GOT3 (cell line): ENCODE data around the gene SNUPN.

Experiments used
- DNase-seq: peaks from one replicate; lab custom pipeline; 2025; ENCODE audit warnings: mixed read lengths; lab: John Stamatoyannopoulos, UW

Gene SNUPN

DNA sequence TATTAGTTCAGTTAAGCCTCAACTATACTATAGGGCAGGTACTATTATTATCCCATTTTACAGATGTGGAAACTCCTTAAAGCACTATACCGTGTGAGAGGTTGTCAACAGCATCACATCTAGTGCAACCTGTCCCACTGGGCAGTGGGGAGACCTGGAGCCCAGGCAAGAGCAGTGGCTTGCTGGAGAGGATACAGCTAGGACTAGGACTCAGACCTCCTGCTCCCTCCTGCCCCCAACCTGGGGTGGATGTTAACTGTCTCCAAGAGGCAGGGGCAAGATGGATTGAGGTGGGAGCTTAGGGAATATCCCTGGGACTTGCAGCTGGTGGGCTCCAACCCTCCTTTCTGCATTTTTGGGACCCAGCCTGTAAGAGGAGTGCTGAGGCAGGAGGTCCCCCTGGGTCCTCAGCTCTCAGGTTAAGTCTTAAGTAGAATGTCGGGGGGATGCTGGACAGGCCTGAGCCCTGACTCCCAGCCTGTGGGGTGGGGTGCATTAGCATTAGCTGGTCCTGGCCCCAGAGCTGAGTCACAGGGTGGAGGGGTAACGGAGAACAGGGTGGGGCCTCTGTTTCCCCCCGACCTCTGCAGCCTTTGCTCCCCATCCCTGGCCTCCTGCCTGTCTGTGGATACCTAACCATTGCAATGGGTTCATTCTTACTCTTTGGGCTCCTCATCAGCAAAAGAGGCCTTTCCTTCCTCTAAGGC is 28.8 kb upstream of the SNUPN start:
- no peak for DNase-seq

DNA sequence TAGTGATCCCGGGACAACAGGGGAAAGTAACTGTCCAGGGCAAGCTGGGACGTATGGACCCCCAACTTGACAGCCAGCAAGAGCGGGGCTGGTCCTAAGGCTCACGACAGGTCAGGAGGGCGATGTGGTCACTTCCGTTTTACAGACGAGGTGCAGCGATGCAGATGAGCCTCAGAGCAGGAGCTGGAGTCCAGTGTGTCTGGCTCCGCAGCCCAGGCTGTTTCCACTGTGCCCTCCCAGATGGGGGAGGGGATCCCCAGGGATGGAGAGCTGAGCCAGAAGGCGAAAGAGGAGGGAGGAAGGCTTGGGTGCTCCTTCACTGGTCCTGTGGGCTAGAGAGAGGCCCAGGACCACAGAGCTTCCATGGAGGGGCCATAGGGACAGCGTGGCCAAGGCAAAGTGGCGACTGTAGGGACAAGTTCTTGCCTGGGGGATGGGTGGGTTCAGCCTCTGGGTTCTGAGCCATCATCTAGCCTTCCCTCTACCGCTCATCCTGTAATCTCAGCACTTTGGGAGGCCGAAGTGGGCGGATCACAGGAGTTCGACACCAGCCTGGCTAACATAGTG is 27.9 kb upstream of the SNUPN start:
- no peak for DNase-seq

DNA sequence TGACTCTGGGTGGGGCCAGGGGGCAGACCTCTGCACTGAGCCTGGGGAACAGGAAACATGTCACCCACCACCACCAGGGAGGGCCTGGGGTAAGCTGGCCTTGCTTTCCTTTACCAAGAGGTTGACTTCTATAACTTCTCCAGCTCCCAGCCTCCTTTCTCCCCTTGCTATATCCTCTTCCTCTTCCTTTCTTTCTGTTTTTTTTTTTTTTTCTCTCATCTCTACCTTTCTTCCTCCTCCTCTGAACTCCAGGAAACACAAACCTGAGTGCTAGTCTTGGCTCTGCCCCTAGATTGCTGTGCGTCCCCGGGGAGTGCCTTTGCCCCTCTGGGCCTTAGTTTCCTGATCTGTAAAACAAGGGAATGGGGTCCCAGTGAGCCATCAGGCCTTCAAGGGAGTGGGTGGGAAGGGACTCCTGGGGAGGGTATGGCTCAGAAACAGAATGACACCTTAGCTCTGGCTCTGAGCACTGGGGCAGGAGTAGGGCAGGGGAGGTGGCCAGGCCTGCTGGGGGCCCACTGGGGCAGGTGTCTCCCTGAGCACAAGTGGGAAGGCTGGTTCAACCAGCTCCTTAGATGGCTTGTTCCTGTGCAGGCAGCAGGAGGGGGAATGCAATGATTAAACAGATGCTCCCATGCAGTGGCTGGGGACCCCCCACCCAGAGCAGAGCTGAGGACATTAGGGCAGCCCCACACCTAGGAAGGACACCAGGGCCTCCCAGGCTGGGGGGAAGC is 26.5 kb upstream of the SNUPN start:
- no peak for DNase-seq

DNA sequence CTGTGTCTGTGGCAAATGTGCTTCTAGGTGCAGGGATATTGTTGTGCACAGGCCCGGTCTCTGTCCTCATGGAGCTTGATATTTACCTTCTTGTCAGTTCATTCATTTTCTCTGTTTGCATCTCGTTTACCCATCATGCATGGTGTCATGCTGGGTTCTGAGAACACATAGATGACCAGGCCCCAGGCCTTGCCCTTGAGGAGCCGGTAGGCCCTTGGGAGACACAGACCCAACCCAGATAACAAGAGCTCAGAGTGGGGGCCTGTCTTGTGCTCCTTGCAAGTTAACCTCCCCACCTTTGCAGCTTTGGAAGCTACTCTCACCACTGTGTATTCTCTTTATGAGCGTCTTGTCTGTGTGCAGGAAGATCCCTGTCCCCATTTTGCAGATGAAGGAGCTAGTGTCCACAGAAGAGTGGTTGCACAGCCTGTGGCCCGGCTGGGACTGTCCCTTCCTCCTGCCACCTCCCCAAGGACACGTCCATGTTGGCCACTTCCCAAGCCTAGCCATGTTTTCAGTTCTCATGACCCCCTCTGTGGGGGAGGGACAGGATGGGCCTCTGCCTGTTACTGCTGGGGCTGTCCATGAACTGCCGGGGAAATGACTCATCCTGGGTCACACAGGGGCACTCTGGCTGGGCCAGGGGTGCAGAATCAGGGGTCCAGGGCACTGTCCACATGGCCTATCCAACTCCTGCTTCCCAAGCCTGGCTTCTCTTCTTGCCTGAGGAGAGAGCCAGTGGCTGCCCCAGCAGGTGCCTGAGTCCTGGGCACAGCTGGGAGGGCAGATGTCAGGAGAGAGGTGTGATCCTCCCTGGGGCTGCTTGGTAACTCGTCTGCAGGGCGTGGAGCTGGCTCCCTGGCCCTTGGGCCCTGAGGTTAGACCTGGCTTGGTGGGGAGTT is 25.6 kb upstream of the SNUPN start:
- no peak for DNase-seq

DNA sequence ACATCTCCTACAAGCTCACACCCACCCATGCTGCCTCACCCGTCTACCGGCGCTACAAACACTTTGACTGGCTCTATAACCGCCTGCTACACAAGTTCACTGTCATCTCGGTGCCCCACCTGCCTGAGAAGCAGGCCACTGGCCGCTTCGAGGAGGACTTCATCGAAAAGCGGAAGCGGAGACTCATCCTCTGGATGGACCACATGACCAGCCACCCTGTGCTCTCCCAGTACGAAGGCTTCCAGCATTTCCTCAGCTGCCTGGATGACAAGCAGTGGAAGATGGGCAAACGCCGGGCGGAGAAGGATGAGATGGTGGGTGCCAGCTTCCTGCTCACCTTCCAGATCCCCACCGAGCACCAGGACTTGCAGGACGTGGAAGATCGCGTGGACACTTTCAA is 24.3 kb upstream of the SNUPN start:
- DNase-seq, result no peak

DNA sequence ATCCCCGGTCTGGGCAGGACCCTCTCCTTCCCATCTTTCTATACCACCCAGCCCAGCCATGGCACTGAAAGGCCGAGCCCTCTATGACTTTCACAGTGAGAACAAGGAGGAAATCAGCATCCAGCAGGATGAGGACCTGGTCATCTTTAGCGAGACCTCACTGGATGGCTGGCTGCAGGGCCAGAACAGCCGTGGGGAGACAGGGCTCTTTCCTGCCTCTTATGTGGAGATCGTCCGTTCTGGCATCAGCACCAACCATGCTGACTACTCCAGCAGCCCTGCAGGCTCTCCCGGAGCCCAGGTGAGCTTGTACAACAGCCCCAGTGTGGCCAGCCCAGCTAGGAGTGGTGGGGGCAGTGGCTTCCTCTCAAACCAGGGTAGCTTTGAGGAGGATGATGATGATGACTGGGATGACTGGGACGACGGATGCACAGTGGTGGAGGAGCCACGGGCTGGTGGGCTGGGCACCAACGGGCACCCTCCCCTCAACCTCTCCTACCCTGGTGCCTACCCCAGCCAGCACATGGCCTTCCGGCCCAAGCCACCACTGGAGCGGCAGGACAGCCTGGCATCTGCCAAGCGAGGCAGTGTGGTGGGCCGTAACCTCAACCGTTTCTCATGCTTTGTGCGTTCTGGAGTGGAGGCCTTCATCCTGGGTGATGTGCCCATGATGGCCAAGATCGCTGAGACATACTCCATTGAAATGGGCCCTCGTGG is 23.7 kb upstream of the SNUPN start:
- no peak for DNase-seq

DNA sequence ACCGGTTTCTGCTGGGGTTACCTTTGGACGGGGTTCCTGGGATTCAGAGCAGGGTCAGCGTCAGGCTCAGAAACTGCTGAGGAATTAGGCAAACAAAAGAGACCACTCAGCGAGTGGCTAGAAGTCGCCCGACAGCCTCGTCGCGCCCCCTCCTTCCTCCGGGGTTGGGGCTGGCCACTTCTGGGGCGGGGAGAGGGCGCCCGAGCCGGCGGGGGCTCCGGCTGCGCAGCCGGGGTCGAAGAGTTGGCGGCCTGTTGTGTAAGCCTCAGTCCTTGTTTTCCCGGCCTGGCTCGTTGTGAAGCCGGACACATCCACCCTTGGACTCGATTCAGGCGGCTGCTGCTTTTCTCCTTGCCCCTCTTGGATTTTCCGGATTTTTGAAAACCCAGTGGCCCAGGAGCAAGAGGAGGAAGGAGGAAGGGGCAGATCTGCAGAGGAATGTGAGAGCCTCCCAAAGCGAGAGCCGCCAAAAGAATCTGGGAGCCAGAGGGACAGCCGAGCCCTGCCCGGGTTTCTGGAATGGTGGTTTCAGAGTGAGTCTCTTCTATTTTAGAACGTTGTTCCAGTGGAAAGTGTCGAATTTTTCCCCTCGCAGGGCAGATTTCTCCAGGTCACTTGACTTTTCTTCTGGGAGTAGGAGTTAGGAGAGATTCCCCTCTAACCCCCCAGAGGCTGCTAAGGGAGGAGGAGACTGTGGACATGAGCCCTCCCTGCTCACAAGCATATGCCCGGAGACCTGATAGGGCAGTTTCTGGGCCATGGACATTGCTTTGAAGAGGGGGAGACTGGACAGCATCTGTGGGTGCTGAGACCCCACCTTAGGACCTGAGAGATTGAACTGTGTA is 22.9 kb upstream of the SNUPN start:
- DNase-seq, result no peak

DNA sequence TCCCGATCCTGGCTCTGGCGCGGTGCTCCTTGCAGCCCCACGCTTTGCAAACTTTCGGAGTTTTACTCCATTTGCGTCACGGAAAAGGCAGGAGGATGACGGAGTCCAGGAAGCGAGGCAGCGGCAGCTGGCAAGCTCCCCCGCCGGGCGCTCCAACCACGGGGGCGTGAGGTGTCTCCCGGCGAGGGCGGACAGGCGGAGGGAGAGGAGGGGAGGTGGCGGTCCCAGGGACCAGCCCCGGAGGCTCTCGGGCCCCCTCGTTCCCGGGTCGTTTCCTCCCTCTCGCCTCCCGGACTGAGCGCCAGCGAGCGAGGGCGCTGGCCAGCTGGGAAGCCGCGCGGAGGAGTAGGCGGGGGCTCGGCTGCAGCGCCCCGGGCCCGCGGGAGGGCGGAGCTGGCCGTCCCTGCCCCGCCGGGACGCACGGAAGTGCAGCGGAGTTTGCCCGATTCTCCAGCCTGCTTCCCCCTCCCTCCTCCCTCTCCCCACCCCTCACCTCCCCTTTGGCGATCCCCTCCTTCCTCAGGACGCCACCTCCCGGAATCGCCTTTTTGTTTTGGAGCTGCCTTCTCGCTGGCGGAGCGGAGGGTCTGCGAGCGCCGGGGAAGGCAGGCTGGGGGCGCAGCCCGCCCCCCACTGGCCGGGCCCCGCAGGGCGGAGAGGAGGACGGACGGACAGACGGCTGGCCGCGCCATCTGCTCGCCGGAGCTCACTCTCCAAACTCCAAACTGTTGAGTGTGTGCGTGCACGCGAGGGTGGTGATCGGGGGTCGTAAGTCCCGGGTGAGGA is 22.0 kb upstream of the SNUPN start, which contains the start of gene SNX33:
Gene SNX33 (plus strand): TSS at position 543 of the 786 bp plus-strand sequence. CDS start 1,191 bp downstream, outside the sequence.
- DNase-seq, result peak; percentile 63

DNA sequence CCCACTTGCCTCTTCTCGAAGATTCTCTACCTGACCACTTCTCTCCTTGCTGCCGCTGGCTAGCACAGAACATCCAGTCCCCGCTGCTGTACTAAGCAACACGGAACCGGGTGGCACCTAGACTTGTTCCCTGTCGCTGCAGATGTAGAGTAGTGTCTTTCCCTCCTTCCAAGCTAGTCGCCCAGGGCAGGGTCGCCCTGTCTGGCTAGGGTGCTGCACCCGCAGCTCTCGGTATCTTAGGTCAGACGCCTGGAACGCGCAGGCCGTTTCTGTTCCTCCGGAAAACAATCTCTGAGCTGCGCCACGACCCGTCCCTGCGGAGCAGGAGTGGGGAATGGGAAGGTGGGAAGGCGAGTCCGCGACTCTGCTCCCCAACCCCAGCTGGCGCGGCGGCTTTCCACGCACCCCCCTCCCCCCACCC is 21.4 kb upstream of the SNUPN start:
- no peak for DNase-seq

DNA sequence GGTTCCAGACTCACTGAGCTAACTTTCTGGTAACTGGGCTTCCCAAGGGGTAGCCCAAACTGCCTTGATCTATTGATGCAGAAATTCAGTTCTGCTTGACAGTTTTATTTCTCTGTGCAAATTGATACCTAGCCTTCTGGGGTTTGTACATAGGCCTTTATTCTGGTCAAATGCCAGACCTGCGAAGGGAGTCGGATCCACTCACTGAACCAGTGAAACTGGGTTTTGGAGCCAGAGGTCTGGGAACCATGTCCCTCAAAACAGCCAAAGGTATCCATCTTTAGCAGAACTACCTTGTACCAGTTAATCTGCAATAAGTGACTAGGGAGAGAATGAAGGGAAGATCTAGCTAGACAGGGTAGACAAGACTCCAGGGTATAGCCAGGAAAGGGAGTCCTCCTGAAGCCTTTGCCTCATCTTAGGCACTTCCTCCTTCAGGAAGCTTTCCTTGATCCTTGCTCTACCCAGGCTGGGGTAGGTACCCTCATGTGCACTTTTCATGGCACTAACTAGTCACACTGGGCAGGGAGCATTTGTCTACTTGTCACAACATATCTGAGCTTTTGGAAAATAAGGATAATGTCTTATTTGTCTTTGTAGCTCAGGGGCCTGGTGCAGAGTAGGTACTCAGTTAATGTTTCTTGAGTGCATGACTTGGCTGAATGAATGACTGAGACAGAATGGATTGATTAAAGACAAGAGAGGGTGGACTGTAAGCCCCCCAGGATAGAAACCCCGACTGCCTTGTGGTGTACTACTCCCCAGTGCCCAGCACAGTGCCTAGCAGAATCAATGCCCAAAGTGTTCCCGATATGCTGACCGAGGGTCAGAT is 20.8 kb upstream of the SNUPN start:
- DNase-seq, result no peak

DNA sequence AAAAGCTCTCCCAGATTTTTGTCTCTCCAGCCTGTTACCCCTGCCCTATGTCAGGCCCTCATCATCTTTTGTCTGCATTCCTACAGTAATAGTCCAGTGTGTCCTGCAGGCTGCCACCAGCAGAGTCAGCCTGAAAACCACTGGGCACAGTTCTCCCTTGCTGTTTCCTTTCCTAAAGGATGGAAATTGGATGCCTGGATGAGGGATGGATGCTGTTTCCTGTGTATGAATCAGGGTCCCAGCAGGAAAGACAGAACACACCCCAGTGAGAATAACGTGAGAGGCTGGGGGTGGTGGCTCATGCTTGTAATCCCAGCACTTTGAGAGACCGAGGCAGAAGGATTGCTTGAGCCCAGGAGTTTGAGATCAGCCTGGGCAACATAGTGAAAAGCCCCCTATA is 18.9 kb upstream of the SNUPN start:
- no peak for DNase-seq

DNA sequence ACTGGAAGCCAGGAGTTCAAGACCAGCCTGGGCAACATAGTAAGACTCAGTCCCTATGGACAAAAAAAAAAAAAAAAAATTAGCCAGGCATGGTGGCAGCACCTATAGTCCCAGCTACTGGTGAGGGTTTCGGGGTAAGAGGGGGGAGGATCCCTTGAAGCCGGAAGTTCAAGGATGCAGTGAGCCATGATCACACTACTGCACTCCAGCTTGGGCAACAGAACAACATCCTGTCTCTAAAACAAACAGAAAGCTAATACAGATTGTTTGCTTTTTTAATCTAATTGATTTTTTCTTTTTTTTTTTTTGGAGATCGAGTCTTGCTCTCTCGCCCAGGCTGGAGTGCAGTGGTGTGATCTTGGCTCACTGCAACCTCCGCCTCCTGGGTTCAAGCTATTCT is 16.1 kb upstream of the SNUPN start:
- no peak for DNase-seq

DNA sequence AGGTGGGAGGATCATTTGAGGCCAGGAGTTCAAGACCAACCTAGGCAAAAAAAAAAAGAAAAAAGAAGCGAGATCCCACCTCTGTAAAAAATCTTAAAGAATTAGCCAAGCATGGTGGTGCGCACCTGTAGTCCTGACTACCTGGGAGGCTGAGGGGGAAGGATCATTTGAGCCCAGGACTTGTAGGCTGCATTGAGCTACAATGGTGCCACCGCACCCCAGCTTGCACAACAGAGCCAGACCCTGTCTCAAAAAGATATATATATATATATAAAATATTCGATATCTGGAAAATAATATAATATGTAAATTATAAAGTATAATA is 15.6 kb upstream of the SNUPN start:
- DNase-seq, result no peak

DNA sequence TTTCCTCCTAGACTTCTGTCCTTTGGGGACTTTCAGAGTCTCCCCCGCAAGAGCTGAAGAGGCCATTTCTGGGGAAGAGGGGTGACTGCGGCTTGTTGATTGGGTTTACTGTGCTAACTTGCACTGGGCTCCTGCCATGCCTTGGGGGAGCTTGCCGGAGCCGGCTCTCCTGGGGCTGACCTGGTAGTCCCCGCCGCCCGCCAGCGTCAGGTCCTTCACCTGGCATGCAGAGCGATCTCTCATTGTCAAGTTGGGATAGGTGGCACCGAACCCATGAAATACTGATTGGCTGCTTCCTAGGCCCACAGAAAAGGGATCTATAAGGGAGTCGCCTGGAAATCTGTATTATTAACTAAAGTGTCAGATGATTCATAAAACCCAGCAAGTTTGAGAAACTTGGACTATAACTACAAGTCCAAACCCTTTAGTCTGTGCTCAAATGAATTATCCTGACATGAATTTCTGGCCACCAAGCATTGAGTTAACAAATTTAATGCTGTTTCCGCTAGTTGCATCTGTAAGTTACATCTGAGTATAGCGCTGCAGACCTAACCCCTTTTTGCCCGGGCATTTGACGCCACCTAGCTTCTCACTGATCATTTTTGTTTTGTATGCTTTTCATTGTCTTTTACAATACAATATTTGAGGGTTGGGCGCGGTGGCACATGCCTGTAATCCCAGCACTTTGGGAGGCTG is 15.1 kb upstream of the SNUPN start:
- no peak for DNase-seq

DNA sequence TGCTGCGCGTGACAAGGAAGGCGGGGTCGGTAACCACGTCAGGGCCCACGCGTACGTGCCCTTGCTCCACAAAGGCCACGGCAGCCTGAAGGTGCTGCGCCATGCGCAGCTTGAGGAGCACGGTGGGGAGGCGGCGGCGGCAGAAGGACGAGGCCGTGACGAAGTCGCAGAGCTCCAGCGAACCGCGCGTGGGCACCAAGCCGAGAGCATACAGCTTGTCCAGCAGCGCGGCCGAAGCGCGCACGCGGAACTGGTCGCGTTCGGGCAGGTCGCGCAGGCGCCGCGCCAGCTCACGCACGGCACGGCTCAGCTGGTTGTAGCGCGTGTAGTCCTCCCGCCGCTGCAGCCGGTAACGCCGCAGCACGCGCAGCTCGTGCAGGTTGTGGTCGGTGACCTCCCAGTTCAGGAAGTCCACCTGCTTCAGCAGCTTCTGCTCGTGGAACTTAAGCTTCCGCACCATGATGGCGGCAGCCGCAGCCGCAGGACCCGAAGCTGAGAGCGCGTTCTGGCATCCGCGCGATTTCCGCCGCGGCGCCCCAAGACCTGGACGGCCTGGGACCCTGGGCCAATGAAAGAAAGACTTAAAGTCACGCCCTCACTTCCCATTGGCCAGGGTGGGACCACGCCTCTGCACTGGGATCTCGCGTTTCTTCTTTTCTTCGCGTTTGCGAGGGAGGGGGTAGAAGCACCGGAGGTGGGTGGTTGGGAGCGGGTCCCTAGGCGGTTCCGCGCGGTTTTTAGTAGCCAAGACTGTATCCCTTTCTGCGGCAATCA is 14.4 kb upstream of the SNUPN start, which contains the start of gene IMP3:
Gene IMP3 (minus strand): TSS at position 516 of the 774 bp plus-strand sequence. CDS start 56 bp downstream, at position 460.
- DNase-seq, result peak; percentile 86

DNA sequence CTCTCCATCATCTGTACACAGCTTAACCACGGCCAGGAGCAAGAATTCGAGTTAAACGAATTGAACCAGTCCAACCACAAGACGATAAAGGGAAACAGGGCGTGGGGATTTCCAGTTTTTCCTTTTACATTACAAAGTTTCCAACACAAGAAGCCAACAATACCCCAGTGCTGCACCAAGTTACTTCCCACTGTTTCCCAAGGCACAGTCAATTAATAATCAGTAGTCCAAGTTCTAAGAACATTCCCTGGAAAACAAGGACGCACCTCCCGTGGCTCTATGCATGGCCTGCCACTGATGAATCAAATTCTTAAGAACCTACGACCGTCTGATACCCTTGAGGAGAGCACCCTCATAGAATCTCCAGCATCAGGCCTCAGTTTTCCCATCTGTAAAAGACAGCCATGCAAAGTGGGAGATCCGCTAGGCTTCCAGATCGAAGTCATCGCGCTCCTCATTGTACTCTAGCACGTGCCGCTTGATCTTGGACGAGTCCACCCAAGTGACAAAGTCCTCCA is 13.7 kb upstream of the SNUPN start:
- DNase-seq, result no peak
